H1 (cell line): Measurements from ENCODE around the gene KDSR. TPM values are rescaled to one million over a fixed set of nuclear protein-coding genes. Genes with fewer than 3 reads are reported as not detected.

ENCODE experiments used
- CEBPB ChIP-seq: IDR thresholded peaks from 2 replicates; pipeline ENCODE4 v1.6.1; 2012; ENCODE audit warnings: low read depth, low read length
- CHD1 ChIP-seq: IDR thresholded peaks from 2 replicates; pipeline ENCODE4 v1.6.1; 2012; ENCODE audit warnings: low read depth, low read length, improper control_type of control experiment
- FOSL1 ChIP-seq: IDR thresholded peaks from 2 replicates; pipeline ENCODE4 v1.6.1; 2011; ENCODE audit warnings: mild to moderate bottlenecking, low read depth, low read length, moderate library complexity; ENCODE audit not compliant: insufficient read depth
- POU5F1 ChIP-seq: IDR thresholded peaks from 2 replicates; pipeline ENCODE4 v1.6.1; 2011; ENCODE audit warnings: low read depth, mild to moderate bottlenecking, low read length, moderate library complexity
- TAF1 ChIP-seq: IDR thresholded peaks from 2 replicates; pipeline ENCODE4 v1.6.1; 2011; ENCODE audit warnings: mild to moderate bottlenecking, low read depth, low read length
- polyA plus RNA-seq, 7 experiments: library from polyadenylated mRNA; depleted of rRNA in 3 of 7; stranded (reverse) in 5 of 7; unstranded in 2 of 7; fragments of >200 nt in 5 of 7; fragments of 200-250 nt in 2 of 7; gene quantifications; 1 replicate in 5 of 7; 2 replicates in 1 of 7; 4 replicates in 1 of 7; pipeline versions ENCODE4 v1.2.1 to v1.2.3, GENCODE V29; 2011 to 2013; ENCODE audit warnings: missing spikeins in 2 of 7, mixed read lengths in 2 of 7
- total RNA-seq: library from RNA; stranded (reverse); fragmentation: NEBNext Ultra II Directional; extraction: Animal tissue kit (Norgen Biotek cat#: 25700); gene quantifications from 2 replicates; pipeline ENCODE4 v1.2.1, GENCODE V29; 2021
- TF ChIP-seq, protein P1 (sequence below): fragments of 300-600 bp; sonication (generic); IDR thresholded peaks from 2 replicates; pipeline ENCODE4 v1.7.1; 2012; ENCODE audit warnings: low read length, moderate library complexity, mild to moderate bottlenecking, inconsistent platforms; ENCODE audit not compliant: insufficient replicate concordance
- TF ChIP-seq, protein P2 (sequence below): IDR thresholded peaks from 2 replicates; pipeline ENCODE4 v1.6.1; 2012; ENCODE audit warnings: inconsistent platforms

KDSR gene
- total and polyA plus RNA-seq, 2 of the 8 experiments (the other 6 are each of a cell fraction or from before 2014, with no cell fraction given): 12.4 to 50.5 TPM

GRCh38 chr18:63407734-63408133 lies 40.7 kb upstream of the KDSR start (continued):
- TF ChIP-seq, protein P1, sequence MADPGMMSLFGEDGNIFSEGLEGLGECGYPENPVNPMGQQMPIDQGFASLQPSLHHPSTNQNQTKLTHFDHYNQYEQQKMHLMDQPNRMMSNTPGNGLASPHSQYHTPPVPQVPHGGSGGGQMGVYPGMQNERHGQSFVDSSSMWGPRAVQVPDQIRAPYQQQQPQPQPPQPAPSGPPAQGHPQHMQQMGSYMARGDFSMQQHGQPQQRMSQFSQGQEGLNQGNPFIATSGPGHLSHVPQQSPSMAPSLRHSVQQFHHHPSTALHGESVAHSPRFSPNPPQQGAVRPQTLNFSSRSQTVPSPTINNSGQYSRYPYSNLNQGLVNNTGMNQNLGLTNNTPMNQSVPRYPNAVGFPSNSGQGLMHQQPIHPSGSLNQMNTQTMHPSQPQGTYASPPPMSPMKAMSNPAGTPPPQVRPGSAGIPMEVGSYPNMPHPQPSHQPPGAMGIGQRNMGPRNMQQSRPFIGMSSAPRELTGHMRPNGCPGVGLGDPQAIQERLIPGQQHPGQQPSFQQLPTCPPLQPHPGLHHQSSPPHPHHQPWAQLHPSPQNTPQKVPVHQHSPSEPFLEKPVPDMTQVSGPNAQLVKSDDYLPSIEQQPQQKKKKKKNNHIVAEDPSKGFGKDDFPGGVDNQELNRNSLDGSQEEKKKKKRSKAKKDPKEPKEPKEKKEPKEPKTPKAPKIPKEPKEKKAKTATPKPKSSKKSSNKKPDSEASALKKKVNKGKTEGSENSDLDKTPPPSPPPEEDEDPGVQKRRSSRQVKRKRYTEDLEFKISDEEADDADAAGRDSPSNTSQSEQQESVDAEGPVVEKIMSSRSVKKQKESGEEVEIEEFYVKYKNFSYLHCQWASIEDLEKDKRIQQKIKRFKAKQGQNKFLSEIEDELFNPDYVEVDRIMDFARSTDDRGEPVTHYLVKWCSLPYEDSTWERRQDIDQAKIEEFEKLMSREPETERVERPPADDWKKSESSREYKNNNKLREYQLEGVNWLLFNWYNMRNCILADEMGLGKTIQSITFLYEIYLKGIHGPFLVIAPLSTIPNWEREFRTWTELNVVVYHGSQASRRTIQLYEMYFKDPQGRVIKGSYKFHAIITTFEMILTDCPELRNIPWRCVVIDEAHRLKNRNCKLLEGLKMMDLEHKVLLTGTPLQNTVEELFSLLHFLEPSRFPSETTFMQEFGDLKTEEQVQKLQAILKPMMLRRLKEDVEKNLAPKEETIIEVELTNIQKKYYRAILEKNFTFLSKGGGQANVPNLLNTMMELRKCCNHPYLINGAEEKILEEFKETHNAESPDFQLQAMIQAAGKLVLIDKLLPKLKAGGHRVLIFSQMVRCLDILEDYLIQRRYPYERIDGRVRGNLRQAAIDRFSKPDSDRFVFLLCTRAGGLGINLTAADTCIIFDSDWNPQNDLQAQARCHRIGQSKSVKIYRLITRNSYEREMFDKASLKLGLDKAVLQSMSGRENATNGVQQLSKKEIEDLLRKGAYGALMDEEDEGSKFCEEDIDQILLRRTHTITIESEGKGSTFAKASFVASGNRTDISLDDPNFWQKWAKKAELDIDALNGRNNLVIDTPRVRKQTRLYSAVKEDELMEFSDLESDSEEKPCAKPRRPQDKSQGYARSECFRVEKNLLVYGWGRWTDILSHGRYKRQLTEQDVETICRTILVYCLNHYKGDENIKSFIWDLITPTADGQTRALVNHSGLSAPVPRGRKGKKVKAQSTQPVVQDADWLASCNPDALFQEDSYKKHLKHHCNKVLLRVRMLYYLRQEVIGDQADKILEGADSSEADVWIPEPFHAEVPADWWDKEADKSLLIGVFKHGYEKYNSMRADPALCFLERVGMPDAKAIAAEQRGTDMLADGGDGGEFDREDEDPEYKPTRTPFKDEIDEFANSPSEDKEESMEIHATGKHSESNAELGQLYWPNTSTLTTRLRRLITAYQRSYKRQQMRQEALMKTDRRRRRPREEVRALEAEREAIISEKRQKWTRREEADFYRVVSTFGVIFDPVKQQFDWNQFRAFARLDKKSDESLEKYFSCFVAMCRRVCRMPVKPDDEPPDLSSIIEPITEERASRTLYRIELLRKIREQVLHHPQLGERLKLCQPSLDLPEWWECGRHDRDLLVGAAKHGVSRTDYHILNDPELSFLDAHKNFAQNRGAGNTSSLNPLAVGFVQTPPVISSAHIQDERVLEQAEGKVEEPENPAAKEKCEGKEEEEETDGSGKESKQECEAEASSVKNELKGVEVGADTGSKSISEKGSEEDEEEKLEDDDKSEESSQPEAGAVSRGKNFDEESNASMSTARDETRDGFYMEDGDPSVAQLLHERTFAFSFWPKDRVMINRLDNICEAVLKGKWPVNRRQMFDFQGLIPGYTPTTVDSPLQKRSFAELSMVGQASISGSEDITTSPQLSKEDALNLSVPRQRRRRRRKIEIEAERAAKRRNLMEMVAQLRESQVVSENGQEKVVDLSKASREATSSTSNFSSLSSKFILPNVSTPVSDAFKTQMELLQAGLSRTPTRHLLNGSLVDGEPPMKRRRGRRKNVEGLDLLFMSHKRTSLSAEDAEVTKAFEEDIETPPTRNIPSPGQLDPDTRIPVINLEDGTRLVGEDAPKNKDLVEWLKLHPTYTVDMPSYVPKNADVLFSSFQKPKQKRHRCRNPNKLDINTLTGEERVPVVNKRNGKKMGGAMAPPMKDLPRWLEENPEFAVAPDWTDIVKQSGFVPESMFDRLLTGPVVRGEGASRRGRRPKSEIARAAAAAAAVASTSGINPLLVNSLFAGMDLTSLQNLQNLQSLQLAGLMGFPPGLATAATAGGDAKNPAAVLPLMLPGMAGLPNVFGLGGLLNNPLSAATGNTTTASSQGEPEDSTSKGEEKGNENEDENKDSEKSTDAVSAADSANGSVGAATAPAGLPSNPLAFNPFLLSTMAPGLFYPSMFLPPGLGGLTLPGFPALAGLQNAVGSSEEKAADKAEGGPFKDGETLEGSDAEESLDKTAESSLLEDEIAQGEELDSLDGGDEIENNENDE: no peak
- TF ChIP-seq POU5F1 (no peak), CHD1 (no peak), FOSL1 (no peak), CEBPB (no peak), TAF1 (no peak)
- TF ChIP-seq, protein P2, sequence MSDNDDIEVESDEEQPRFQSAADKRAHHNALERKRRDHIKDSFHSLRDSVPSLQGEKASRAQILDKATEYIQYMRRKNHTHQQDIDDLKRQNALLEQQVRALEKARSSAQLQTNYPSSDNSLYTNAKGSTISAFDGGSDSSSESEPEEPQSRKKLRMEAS: no peak
